Neural progenitor cell (in vitro differentiated cells): ENCODE measurements around the gene EVC. TPM values are rescaled to one million over a fixed set of nuclear protein-coding genes. Genes with fewer than 3 reads are reported as not detected.

Source experiments
- DNase-seq: peaks from one replicate; pipeline ENCODE4 v3.0.0-alpha.2; 2016; ENCODE audit warnings: low spot score
- H2AFZ ChIP-seq: fragments of 200-600 bp; sonication (generic); replicated peaks from 2 replicates; pipeline ENCODE4 v1.6.1; 2016; ENCODE audit warnings: antibody characterized with exemption
- H3F3A ChIP-seq: fragments of 200-600 bp; sonication (generic); 2 replicates; pipeline ENCODE4 v1.6.1; 2016; ENCODE audit warnings: antibody characterized with exemption, low read depth
- H3K27ac ChIP-seq: fragments of 200-600 bp; sonication (generic); 2 replicates; pipeline ENCODE4 v1.5.1; 2016; ENCODE audit warnings: mild to moderate bottlenecking
- H3K27me3 ChIP-seq: fragments of 200-600 bp; sonication (generic); 2 replicates; pipeline ENCODE4 v1.6.1; 2016; ENCODE audit warnings: mild to moderate bottlenecking, moderate library complexity
- H3K36me3 ChIP-seq: fragments of 200-600 bp; sonication (generic); 2 replicates; pipeline ENCODE4 v1.5.1; 2016
- H3K4me1 ChIP-seq: fragments of 200-600 bp; sonication (generic); 2 replicates; pipeline ENCODE4 v1.6.1; 2016; ENCODE audit warnings: mixed run types
- H3K4me2 ChIP-seq: fragments of 200-600 bp; sonication (generic); 2 replicates; pipeline ENCODE4 v1.6.1; 2016
- H3K4me3 ChIP-seq: fragments of 200-600 bp; sonication (generic); 2 replicates; pipeline ENCODE4 v1.5.1; 2016
- H3K79me2 ChIP-seq: fragments of 200-600 bp; sonication (generic); 2 replicates; pipeline ENCODE4 v1.6.1; 2016; ENCODE audit warnings: low read depth
- H3K9ac ChIP-seq: fragments of 200-600 bp; sonication (generic); 2 replicates; pipeline ENCODE4 v1.6.1; 2016
- H3K9me3 ChIP-seq: fragments of 200-600 bp; sonication (generic); 2 replicates; pipeline ENCODE4 v1.5.1; 2016; ENCODE audit warnings: low read depth
- H4K20me1 ChIP-seq: fragments of 200-600 bp; sonication (generic); 2 replicates; pipeline ENCODE4 v1.6.1; 2016; ENCODE audit warnings: low read depth
- H3K27ac Mint-ChIP-seq: 3 replicates; pipeline ENCODE4 v1.8.0; 2021; ENCODE audit warnings: mixed read lengths
- H3K27me3 Mint-ChIP-seq: 2 replicates; pipeline ENCODE4 v1.8.0; 2022; ENCODE audit warnings: low read depth, mild to moderate bottlenecking, inconsistent platforms, moderate library complexity, mixed read lengths; ENCODE audit not compliant: insufficient read depth
- H3K36me3 Mint-ChIP-seq: 3 replicates; pipeline ENCODE4 v1.8.0; 2021; ENCODE audit warnings: mixed read lengths
- H3K4me1 Mint-ChIP-seq: 3 replicates; pipeline ENCODE4 v1.8.0; 2021; ENCODE audit warnings: mixed read lengths
- H3K4me3 Mint-ChIP-seq: 3 replicates; pipeline ENCODE4 v1.8.0; 2021; ENCODE audit warnings: mild to moderate bottlenecking, moderate library complexity, mixed read lengths
- H3K9me3 Mint-ChIP-seq: 3 replicates; pipeline ENCODE4 v1.8.0; 2020; ENCODE audit warnings: mixed read lengths
- EZH2 ChIP-seq: fragments of 200-600 bp; sonication (generic); IDR thresholded peaks from 2 replicates; pipeline ENCODE4 v1.6.1; 2017; ENCODE audit warnings: antibody characterized with exemption, mild to moderate bottlenecking, moderate library complexity
- EZH2phosphoT487 ChIP-seq: fragments of 200-600 bp; sonication (generic); IDR thresholded peaks from 2 replicates; pipeline ENCODE4 v1.6.1; 2017; ENCODE audit warnings: antibody characterized with exemption
- total RNA-seq: library from RNA; depleted of rRNA; stranded (reverse); fragments of >200 nt; gene quantifications from 2 replicates; pipeline ENCODE4 v1.2.3, GENCODE V29; 2015; ENCODE audit warnings: low replicate concordance
- TF ChIP-seq, protein P1 (sequence below): fragments of 200-600 bp; sonication (generic); IDR thresholded peaks from 2 replicates; pipeline ENCODE4 v1.5.1; 2017; ENCODE audit warnings: antibody characterized with exemption, mild to moderate bottlenecking

EVC gene
- total RNA-seq, 1 donor from 2014 or later, result 3.6 TPM

DNA sequence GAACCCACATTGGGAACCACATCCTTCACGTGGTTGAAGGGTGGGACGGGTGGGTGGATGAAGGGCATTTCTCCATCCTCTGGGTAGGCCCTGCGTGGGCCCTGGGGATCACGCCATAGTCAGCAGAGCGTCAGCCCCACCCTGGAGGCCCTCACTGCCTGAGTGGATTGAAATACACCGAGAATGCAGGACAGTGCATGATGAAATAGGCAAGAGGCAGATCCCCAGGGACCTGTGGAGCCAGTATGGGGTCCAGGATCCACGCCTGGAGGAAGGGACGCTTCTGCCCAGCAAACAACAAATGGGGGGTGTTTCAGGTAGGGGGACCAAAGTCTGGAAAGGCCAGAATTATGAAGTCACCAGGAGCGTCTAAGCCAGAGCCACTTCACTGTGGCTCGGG is 19.4 kb downstream of the EVC start:
- H3F3A ChIP-seq, result no peaks in the 10 kb centered on the region
- H3K4me2 ChIP-seq, result no peak overlapping the region
- H3K9ac ChIP-seq, result no peak overlapping the region
- H3K27ac ChIP-seq, result no peak overlapping the region
- H3K9me3 ChIP-seq, result no peaks in the 10 kb centered on the region
- H3K4me3 ChIP-seq, result no peak overlapping the region
- Mint-ChIP-seq H3K27me3 (no peaks in the 10 kb centered on the region), H3K36me3 (peaks cover 21% of the 10 kb centered on the region), H3K4me1 (no peaks in the 10 kb centered on the region), H3K4me3 (no peak overlapping the region), H3K27ac (no peak overlapping the region), H3K9me3 (peaks cover 6% of the 10 kb centered on the region)
- H3K36me3 ChIP-seq, result no peaks in the 10 kb centered on the region
- TF ChIP-seq EZH2 (no peak), EZH2phosphoT487 (no peak)
- TF ChIP-seq, protein P1, sequence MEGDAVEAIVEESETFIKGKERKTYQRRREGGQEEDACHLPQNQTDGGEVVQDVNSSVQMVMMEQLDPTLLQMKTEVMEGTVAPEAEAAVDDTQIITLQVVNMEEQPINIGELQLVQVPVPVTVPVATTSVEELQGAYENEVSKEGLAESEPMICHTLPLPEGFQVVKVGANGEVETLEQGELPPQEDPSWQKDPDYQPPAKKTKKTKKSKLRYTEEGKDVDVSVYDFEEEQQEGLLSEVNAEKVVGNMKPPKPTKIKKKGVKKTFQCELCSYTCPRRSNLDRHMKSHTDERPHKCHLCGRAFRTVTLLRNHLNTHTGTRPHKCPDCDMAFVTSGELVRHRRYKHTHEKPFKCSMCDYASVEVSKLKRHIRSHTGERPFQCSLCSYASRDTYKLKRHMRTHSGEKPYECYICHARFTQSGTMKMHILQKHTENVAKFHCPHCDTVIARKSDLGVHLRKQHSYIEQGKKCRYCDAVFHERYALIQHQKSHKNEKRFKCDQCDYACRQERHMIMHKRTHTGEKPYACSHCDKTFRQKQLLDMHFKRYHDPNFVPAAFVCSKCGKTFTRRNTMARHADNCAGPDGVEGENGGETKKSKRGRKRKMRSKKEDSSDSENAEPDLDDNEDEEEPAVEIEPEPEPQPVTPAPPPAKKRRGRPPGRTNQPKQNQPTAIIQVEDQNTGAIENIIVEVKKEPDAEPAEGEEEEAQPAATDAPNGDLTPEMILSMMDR, result no peak
- H3K4me1 ChIP-seq, result no peaks in the 10 kb centered on the region
- no peaks in the 10 kb centered on the region for H3K79me2 ChIP-seq
- no peak overlapping the region for H2AFZ ChIP-seq
- no peaks in the 10 kb centered on the region for H4K20me1 ChIP-seq
- no peaks in the 10 kb centered on the region for H3K27me3 ChIP-seq
- DNase-seq, result no peak

DNA sequence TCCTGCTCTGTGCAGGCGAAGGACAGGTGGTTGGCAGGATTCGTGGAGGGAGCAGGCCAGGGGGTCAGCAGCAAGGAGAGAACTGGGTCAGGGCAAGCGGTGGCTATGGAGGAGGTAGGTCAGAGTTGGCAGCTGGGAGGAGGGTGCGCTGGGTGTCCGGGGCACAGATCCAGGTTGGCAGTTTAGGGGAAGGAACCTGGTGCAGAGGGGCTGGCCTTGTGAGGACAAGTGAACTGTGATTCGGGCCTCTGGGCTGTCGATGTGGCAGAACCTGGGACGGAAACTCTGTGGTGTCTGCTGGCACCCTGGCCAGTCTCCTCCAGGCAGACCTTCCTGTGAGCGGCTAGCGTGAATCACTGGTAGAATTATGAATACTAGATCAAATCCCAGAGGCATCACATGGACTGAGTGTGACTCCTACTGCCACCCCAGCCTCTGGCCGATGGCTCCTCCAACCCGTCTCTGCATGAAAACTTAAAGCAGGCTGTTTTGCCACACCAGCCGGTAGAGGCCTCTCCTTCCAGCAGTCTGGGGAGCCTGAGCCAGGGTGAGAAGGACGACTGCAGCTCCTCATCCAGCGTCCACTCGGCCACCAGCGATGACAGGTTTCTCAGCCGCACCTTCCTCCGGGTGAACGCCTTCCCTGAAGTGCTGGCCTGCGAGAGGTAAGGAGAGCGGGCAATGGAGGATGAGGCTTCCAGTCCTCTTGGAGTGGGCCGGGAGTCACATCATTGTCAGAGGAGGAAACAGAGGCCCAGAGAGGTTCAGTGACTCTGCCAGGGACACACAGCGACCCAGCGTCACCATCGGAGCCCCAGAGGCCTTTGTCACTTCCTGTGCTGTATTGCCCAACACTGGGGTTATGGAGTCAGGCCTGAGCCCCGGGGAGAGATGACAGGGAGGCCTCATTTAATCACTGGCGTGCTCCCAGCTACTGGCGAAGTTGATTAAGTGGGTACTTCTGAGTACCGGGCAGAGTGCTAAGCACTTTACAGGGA is 20.3 kb downstream of the EVC start:
- no peak overlapping the region for H3K4me3 Mint-ChIP-seq
- no peak overlapping the region for H3K27ac ChIP-seq
- H3K4me1 Mint-ChIP-seq, result no peaks in the 10 kb centered on the region
- H3K4me2 ChIP-seq, result no peak overlapping the region
- no peaks in the 10 kb centered on the region for H3K27me3 Mint-ChIP-seq
- H3K27me3 ChIP-seq, result no peaks in the 10 kb centered on the region
- no peak for DNase-seq
- H3K4me3 ChIP-seq, result no peak overlapping the region
- H3K9me3 Mint-ChIP-seq, result no peaks in the 10 kb centered on the region
- TF ChIP-seq EZH2 (no peak), EZH2phosphoT487 (no peak)
- TF ChIP-seq, protein P1, result no peak
- H3K36me3 ChIP-seq, result no peaks in the 10 kb centered on the region
- H3K27ac Mint-ChIP-seq, result no peak overlapping the region
- no peaks in the 10 kb centered on the region for H3F3A ChIP-seq
- peaks cover 13% of the 10 kb centered on the region for H3K36me3 Mint-ChIP-seq
- H4K20me1 ChIP-seq, result no peaks in the 10 kb centered on the region
- no peaks in the 10 kb centered on the region for H3K79me2 ChIP-seq
- H2AFZ ChIP-seq, result no peak overlapping the region
- no peaks in the 10 kb centered on the region for H3K4me1 ChIP-seq
- no peak overlapping the region for H3K9ac ChIP-seq
- no peaks in the 10 kb centered on the region for H3K9me3 ChIP-seq

DNA sequence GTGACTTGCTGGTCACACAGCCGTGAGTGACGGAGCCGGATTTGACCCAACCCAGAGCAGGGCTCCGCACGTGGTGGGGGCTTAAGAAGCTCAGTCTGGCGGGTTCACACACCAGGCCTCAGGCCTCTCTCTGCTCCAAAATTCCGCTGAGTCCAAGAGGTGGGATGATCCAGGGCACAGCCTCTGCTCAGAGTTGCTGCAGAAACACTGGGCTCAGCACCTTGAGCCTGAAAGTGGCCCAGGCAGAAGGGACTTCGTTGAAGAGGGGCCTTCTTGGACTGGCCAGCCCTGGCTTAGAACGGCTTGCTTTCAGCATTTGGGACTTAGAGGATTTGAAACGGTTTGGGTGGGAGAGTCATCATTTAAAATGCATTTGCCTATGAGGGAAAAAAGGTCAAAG is 21.2 kb downstream of the EVC start:
- H3K36me3 Mint-ChIP-seq, result peaks cover 20% of the 10 kb centered on the region

More for the DNA sequence above, 21.2 kb downstream of the EVC start:
- no peak overlapping the region for H3K4me3 ChIP-seq
- no peaks in the 10 kb centered on the region for H4K20me1 ChIP-seq
- no peak overlapping the region for H3K4me2 ChIP-seq
- TF ChIP-seq, protein P1, result no peak
- TF ChIP-seq EZH2 (no peak), EZH2phosphoT487 (no peak)
- no peaks in the 10 kb centered on the region for H3K79me2 ChIP-seq
- H3K4me1 ChIP-seq, result no peaks in the 10 kb centered on the region
- H3K27me3 Mint-ChIP-seq, result no peaks in the 10 kb centered on the region
- H3F3A ChIP-seq, result no peaks in the 10 kb centered on the region
- H3K9me3 Mint-ChIP-seq, result no peaks in the 10 kb centered on the region
- no peak overlapping the region for H2AFZ ChIP-seq
- no peak overlapping the region for H3K27ac Mint-ChIP-seq
- no peaks in the 10 kb centered on the region for H3K4me1 Mint-ChIP-seq
- no peak for DNase-seq
- no peak overlapping the region for H3K4me3 Mint-ChIP-seq
- no peaks in the 10 kb centered on the region for H3K9me3 ChIP-seq
- H3K27me3 ChIP-seq, result no peaks in the 10 kb centered on the region
- no peak overlapping the region for H3K27ac ChIP-seq
- no peaks in the 10 kb centered on the region for H3K36me3 ChIP-seq
- no peak overlapping the region for H3K9ac ChIP-seq
